DMS 273 (cell line): ENCODE data around the gene SAC3D1.
"Not testable (repeated sequence)": the region's sequence is repeated elsewhere in the genome, so short reads cannot be mapped to it uniquely, and the experiment has no call there.

Source experiments
- DNase-seq: peaks from one replicate; lab custom pipeline; 2025; ENCODE audit not compliant: unreplicated experiment; lab: John Stamatoyannopoulos, UW

Gene SAC3D1

DNA sequence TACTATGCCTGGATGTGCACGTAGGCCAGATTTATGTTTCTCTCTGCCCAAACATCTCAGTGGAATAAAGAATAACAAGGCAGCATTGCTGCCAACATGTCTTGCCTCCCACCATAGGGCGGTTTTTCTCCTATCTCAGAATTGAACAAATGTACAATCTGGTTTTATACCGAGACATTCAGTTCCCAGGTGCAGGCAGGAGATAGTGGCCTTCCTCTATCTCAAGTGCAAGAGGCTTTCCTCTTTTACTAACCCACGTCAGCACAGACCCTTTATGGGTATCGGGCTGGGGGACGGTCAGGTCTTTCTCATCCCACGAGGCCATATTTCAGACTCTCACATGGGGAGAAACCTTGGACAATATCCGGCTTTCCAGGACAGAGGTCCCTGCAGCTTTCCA lies 17.5 kb upstream of the SAC3D1 start:
- not testable (repeated sequence) for DNase-seq

DNA sequence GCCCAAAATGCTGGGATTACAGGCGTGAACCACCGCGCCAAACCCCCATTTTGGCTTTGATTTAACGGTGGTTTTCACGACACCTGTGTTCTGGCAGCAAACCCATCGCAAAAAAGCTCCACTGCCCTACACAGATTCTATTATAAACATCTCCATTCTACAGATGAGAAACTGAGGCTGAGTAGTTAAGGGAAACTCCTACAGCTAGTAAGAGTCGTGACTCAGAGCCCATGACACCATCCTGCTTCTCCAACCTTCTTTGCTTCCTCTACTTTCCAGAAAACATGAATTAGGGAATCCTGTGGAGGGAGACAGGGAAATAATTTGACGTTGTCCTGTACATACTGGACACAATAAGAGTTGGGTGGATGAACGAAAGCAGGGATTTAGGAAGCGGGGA lies 14.2 kb upstream of the SAC3D1 start:
- DNase-seq: no peak

DNA sequence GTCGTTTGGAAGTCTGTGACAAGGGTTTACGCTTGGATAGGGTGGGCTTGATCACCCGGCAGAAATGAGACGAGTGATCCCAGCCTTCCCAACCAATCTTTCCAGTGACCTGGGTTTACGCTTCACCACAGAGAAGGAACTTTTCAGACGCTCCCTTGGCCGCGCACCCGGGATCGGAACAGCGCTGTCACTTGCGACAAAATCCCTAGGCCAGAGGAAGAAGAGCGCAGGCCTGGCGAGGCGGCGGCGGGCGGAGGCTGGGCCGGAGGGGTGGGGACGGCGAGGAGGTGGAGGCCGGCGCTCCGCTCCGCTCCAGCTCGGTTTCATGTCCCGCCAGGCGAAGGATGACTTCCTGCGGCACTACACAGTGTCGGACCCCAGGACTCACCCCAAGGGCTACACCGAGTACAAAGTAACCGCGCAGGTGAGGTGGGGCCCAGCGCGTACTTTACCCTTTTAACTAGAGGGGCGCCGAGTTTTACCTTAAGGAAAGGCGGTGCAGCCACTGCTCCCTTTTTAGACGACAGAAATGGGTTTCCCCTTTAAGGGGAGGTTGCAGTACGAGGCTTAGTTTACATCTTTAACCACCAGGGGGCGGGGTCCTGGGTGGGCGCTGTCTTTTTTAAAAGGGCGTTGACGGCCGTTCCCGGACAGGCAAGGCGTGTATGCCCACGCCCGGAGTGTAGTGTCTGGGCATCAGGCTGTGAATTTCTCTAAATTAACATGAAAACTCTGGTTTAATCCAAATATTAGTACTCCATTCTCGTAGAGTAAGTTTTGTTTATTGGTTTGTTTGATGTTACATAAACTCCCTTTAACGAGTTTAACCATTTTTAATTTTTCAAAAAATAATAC lies 13.6 kb upstream of the SAC3D1 start, which contains the start of gene SNX15:
Gene SNX15, plus strand, starts transcription at position 227 of the 855 bp plus-strand sequence. Its CDS starts 99 bp downstream, at position 326.
- DNase-seq: peak; percentile 97

DNA sequence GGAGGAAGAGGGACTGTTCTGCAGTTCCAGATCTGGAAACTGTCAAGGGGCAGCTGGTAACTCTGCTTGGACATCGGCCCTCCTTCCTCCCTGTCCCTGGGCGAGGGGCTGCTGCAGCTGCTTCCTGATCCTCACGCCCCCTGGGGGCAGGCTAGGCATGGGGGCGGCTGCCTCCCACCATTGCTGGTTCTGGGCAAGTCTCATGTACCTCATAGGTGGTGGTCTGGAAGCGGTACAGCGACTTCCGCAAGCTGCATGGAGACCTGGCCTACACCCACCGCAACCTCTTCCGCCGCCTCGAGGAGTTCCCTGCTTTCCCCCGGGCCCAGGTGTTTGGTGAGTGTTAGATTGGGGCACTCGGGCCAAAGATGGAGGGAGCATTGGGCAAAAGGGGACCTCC lies 8.8 kb upstream of the SAC3D1 start:
- no peak for DNase-seq

DNA sequence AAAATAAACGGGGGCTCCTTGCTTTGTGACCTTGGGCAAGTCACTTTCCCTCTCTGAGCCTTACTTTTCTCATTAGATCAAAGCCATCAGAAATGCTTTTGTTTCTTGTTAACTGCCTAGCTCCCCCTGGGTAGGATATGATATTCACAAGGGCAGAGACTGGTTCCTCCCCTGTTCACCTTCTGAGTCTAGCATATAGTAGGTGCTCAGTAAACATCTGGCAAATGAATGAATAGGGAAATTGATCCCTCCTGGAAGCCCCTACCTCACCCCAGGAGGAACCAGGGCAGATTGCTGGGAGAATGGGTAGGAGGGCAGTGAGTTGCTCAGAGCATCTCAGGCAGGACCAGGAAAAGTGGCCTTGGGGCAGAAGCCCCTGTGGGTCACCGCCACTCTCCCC lies 6.6 kb upstream of the SAC3D1 start:
- DNase-seq: no peak

DNA sequence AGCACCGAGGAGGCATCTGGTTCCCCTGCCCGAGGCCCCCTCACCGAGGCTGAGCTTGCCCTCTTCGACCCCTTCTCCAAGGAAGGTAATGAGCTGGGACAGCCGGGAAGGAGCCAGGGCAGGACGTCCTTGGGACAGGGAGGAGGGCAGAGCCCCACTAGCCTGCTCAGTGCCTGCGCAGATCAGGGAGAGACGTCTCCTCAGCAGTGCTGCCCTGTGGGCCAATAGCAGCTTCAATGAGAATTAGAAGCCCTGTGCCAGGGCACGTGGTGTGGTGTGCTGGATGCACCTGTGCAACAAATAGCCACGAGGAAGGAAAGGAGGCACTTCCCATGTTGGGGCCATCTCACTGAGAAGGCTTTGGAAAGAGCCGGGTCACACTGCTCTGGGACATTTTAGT lies 5.4 kb upstream of the SAC3D1 start:
- DNase-seq: no peak

DNA sequence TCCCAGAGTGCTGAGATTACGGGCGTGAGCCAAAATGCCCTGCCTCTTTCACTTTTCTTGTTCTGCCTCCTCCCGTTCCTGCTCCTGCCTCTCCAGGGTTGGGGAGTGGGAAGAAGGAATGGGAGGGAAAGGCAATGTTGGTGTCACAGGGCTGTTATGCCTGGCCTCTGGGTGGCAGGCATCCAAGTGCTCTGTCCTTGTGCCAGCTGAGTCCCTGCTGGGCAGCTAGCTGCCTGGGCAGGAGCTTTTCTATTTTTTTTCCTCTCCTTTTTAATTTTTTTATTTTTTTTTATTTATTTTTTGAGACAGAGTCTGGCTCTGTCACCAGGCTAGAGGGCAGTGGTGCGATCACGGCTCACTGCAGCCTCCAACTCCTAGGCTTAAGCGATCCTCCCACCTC lies 4.1 kb upstream of the SAC3D1 start:
- DNase-seq: peak; percentile 23

DNA sequence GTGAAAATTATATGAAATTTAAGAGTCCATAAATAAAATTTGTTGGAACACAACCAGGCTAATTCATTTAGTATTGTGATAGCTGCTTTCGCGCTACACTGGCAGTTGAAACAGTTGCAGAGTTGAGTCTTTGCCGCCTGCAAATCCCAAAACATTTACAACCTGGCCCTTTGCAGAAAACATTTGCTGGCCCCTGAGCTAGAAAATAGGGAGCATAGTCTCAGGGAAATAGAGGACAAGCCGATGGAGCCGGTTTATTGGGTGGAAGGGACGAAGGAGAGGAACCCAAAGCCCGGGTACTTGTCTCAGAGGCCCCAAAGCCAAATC lies 527 bp upstream of the SAC3D1 start:
- no peak for DNase-seq

DNA sequence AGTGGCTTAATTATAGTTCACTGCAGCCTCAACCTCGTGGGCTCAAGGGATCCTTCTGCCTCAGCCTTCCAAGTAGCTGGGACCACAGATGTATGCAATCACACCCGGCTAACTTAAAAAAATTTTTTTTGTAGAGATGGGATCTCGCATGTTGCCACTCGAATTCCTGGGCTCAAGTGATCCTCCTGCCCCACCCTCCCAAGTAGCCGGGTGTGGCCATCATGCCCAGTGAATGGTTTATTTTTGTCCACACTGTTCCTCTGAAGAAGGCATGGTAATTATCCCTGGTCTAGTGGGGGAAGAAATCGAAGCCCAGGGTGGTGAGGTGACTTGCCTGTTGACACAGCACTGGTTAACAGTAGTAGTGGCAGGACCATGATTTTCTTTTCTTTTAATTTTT lies 1.9 kb downstream of the SAC3D1 start:
- no peak for DNase-seq

DNA sequence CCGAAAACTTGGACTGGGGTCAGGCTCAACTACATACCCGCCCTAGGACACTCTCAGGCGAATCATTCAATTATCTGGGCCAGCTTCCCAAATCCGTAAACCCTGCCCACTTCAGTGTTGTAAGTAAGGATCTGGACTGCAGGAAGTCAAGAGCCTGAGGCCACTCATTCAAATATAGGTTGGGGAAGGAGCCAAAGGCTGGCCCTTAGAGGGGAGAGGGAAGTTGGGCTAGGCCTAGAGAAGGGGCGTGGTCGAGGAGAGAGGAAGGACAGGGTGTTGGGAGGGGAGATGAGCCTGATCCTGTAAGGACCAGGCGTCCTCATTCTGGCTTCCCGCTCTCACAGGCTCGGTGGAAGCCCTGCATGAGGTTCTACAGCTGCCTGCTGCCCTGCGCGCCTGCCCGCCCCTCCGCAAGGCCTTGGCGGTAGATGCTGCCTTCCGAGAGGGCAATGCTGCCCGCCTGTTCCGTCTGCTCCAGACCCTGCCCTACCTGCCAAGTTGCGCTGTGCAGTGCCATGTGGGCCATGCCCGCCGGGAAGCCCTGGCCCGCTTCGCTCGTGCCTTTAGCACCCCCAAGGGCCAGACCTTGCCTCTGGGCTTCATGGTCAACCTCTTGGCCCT lies 3.0 kb downstream of the SAC3D1 start:
- DNase-seq: no peak

DNA sequence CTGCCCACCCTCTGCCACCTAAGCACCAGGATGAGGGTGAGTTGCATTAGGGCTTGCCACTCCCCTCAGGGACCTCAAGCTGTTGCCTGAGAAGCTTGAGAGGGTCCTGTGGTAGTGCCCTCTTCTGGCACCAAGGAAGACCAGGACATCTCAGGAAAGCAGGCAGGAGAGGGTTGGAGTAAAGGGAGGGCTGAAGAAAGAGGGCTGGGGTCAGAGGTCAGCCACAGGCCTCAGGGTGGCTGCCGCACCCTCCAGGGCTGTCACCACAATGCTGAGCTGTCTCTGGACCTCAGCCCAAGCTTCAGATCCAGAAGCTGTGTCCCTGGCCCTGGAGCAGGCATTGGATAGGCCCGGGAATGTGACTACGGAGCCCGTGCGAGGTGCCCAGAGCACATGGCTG lies 4.1 kb downstream of the SAC3D1 start:
- no peak for DNase-seq

DNA sequence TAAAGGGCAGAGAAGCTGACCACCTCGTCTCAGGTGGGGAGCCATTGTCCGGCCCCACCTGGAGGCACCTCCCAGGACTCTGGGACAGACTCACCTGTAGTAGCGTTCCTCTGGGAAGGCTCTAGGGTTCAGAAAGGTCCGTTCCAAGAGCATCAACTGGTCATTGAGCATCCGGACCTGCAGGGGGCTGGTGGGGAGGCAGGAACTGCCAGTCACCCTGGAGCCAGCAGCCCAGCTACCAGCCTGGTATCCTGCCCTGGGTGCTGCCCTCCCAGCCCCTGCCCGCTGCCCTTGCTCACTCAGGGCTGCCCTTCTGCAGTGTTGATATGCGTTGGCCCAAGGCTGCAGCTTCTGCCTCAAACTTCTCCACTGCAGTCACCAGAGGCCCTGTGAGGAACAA lies 4.7 kb downstream of the SAC3D1 start:
- no peak for DNase-seq

DNA sequence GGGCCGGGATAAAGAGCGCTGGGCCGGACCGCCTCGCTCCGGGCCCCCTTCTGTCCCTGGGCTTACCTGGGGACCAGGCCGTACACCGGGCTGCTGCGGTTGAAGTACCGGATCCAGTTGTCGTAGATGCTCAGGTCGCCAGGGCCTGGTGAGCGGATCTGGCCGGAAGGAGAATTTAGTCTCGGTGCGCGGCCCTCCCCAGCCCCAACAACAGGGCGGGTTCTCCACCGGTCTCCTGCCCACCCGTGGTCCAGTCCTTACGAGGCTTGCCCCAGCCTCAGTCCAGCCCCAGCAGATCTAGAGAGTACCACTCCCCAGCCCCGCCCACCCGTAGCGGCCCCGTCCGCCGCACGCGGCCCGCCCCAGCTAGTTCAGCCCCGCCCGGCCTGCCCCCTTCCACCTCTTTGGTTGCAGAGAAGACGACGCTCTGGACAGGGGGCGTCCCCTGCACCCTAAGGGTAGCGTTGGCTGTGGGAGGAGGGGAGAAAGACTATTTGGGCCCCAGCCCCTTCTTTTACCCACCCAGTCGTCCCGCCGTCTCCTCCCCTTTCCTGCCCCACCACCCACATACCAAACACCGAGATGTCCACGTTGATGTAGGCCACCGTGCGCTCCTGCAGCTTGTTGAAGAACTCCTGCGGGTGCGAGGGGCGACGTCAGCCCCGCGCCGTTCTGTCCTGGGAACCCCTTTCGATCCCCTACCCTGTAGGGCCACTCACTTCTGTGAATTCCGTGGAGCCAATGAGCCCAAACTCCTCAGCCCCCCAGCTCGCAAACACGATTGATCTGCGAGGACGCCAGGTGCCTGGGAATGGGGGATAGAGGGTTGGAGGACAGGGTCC lies 6.8 kb downstream of the SAC3D1 start:
- DNase-seq: no peak

DNA sequence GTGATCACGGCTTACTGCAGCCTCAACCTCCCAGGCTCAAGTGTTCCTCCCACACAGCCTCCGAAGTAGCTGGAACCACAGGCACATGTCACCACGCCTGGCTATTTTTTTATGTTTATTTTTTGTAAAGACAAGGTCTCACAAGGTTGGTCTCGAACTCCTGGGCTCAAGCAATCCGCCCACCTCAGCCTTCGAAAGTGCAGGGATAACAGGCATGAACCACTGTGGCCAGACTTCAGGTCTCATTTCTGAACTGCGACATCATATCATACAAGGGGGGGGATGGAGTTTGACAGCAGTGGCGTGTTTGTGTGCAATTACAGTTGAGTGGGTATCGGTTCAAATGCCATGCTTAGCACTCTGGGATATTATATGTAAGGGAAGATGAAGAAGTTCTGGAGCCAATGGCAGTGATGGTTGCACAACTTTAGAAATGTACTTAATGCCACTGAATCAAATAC lies 10.4 kb downstream of the SAC3D1 start:
- DNase-seq: no peak

DNA sequence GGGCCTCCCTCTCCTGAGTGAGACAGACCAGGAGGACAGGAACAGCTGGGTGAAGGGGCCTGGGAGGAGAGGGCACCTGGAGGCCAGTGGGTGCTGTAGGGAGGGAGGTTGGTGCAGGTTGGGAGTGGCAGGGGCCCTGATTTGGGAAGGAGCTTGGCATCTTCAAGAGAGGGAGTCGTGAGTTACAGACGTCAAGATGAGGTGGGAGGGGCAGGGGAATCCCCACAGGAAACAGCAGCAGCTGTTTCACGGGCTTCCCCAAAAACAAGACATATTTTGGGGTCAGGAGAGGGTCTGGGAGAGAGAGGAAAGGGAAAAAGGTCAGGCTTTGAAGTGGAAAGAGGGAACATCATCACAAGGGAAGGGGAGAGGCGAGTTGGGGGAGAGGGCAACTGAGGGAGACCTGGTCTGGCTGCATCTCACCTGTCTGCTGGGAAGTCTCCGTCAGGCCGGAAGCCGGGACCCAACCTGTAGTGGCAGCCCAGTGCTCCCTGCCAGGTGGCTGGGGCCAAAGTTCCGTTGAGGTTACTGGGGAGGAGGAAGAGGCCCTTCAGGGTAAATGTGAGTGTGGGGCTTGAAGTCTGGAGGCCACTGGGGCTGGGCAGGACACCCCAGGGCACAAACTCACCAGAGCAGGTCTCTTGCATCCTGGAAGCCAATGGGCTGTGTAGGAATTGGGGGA lies 13.0 kb downstream of the SAC3D1 start:
- DNase-seq: no peak

DNA sequence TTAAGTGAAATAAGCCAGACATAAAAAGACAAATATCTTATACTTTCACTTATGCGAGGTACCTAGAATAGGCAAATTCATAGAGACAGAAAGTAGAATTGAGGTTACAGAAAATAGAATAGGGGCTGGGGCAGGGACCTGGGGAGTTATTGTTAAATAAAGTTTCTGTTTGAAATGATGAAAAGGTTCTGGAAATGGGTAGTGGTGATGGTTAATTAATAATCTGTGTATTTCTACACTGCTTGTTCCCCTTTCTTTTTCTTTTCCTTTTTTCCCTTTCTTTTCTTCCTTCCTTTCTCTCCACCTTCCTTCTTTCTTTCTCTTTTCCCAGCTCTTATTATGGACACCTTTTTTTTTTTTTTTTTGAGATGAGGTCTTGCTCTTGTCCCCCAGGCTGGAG lies 14.5 kb downstream of the SAC3D1 start:
- DNase-seq: no peak

DNA sequence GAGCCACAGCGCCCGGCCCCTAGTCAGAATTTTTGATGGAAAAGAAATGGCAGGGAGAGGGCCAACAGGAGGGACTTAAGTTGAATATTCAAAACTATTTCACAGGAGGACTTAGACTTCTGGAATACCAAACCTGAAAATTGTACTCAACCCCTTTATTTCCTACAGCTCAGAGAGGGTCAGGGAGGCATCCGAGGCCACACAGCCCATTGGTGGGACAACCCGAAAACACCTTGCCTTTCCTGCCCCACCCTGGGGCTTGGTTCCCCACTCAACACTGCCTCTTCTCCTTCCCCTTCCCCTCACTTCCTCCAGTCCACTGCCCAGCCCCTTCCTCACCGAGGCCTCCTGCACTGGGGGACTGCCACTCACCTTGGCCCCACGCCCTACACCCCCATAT lies 16.0 kb downstream of the SAC3D1 start:
- DNase-seq: no peak

DNA sequence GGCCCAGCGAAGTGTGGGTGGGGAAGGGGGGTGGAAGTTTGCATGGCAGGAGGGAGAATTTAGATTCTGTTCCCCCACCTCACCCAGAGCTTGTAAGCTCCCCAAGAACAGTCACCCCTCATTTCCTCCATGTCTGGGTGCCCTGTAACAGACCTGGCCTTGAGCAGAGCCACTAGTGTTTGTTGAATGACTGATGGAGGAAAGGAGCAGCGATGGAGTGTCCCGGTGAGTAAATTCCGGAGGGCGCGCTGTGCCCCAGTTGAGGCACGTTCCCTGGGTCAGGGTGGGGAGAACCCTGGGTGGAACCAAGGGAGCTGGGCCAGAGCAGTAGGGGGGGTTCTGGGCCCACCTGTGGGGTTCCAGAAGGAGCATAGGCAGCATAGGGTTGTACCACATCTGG lies 16.5 kb downstream of the SAC3D1 start:
- DNase-seq: no peak

DNA sequence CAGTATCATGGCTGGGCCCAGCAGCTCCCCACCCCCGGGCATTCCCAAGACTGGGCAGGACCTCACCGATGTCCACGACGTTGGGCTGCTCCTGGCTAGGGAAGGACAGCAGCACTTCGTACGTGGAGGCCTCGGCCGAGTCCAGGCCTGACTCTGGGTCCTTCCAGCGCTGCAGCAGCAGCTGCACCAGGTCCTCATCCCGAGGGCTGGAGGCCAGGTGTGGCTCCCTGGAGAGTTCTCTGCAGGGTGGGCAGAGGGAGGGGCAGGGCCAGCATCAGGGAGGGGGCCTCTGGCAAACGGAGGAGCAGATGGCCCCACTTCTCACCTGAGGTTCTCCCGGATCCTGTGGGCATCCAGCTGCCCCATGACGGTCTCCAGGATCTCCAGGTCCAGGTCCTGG lies 17.0 kb downstream of the SAC3D1 start:
- no peak for DNase-seq

DNA sequence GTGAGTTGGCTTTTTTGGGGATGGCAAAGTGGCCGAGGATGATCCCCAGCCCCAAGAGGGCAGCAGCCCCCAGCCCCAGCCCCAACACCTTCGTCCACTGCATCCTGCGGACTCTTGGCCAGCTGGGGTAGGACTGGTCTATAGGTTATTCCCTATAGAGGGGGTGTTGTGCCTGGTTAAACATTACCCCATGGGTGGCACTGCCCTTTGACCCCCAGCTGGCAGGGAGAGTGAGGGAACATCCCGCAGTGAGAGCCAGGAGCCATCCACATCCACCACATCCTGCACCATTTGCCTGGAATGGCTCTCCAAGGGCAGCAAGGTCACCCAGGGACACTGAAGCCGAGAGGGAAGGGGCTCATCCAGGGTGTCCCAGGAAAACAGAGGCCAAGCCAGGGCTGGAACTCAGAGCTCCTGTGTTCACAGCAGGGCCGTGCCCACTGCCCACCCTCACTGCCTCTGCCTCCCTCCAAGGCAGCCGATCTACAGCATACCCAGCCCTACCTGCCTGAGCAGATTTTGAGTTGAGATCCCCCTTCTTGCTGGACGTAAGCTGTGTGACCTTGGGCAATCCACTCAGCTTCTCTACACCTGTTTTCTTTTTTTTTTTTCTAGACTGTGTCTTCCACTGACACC lies 17.5 kb downstream of the SAC3D1 start, which contains the start of gene NAALADL1:
Gene NAALADL1, minus strand, starts transcription at position 135 of the 636 bp plus-strand sequence. Its CDS starts 32 bp downstream, at position 103.
- no peak for DNase-seq

DNA sequence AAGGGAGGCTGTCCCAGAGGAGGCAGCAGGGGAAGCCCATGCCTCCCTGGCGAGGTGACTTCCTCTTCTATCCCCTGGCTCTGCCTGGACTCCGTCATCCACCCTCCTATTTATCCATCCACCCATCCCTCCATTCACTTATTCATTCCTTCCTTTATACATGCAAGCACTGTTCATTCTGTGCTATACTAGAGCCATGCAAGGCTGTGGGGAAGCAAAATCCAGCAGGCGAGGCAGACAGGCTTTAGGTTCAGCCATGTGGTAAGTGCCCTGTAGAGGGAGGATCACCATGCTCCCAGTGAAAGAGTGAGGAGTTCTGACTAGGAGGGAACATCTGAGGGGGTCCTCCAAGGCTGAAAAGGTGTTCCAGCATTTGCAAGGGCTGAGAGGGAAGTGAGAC lies 18.5 kb downstream of the SAC3D1 start:
- DNase-seq: no peak
